Measurements from ENCODE around the gene GNAS-AS1. TPM values are rescaled to one million over a fixed set of nuclear protein-coding genes. Genes with fewer than 3 reads are reported as not detected.

GNAS-AS1 gene
- total RNA-seq, 1 experiment from 2014 or later = 6.8 TPM

DNA sequence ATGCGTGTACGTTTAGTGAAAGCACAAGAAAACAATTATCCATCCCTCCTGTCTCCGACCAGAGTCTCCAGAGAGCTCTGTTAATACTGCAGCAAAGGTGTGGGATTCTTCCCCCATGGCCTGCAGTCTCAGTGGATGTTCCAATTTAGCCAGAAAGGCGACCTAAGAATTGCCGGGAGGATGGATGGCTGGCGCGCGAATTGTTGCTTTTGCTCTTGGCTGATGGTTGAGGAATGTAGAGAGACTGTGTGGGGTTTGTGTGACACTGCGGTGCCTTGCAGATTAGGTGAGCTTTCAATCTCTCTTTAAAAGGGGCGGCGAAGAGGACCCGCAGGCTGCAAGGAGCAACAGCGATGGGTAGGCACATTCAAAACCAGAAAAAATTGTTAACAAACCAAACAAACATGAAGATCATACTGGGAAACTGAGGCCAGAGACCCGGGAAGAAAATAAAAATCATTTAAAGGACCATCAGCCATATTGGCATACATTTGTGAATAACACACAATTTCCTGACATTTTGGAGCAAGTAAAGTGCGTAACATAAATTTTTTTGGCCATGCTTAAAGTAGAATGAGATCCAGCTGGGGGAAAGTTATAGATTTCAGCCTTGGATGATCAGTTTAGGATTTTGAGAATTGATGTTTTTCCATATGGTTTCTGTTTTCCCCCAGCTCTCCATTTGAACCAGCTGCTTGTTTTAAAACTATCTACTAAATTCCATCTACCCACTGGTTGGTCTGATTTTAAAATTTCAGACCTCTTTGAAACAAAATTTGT lies 48.1 kb upstream of the GNAS-AS1 start:
- Histone ChIP-seq H3F3A (ENCODE audit: insufficient read depth, low read depth) (peaks cover 53% of the 10 kb centered on the region), H3K4me1 (replicated peaks; ENCODE audit: insufficient read depth) (peaks cover 14% of the 10 kb centered on the region), H4K20me1 (ENCODE audit: insufficient read depth) (peaks cover 92% of the 10 kb centered on the region), H3K9me2 (ENCODE audit: insufficient read depth) (no peaks in the 10 kb centered on the region), H3K27ac (no peak overlapping the region), H2AFZ (no peak overlapping the region), H3K4me2 (no peak overlapping the region), H3K27me3 (ENCODE audit: insufficient read depth, low read depth) (no peaks in the 10 kb centered on the region), H3K4me3 (no peak overlapping the region), H3K9me3 (ENCODE audit: insufficient read depth, low read depth) (no peaks in the 10 kb centered on the region), H3K79me2 (ENCODE audit: low read depth) (peaks cover 98% of the 10 kb centered on the region), H3K36me3 (ENCODE audit: low read depth) (peaks cover 74% of the 10 kb centered on the region)
- ChIA-PET CTCF (no interaction called here), POLR2A (ENCODE audit: unreplicated experiment) (no interaction called here)
- intact Hi-C loops (cut with micrococcal nuclease; ENCODE audit: unreplicated experiment) = no loop called here
- no peak for DNase-seq
- no TSS peak for BruUV-seq (replicated peaks)
- TF ChIP-seq, protein P1, sequence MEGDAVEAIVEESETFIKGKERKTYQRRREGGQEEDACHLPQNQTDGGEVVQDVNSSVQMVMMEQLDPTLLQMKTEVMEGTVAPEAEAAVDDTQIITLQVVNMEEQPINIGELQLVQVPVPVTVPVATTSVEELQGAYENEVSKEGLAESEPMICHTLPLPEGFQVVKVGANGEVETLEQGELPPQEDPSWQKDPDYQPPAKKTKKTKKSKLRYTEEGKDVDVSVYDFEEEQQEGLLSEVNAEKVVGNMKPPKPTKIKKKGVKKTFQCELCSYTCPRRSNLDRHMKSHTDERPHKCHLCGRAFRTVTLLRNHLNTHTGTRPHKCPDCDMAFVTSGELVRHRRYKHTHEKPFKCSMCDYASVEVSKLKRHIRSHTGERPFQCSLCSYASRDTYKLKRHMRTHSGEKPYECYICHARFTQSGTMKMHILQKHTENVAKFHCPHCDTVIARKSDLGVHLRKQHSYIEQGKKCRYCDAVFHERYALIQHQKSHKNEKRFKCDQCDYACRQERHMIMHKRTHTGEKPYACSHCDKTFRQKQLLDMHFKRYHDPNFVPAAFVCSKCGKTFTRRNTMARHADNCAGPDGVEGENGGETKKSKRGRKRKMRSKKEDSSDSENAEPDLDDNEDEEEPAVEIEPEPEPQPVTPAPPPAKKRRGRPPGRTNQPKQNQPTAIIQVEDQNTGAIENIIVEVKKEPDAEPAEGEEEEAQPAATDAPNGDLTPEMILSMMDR (conservative IDR thresholded peaks at IDR 0.05) = no peak
- TF ChIP-seq EZH2 (IDR thresholded peaks at IDR 0.05; ENCODE audit: low read depth) = no peak

DNA sequence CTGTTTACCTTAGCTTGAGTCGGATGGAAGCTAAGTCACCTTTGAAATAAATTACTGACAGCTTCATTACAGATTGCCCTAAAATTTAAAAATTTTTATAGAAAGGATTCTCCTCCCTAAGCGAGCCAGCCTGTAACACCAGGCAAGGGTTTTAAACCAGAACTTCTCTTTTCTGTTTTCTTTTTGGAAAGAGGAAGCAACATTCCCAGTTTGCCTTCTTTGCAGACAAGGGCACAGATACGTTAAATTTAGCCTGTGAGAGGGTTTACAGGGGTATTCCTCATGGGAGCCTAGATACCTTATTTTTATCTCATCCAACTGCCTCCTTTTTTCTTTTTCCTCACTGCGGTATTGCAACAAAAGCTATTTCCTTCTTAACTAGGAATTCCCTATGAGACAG lies 46.8 kb upstream of the GNAS-AS1 start:
- no peak for TF ChIP-seq EZH2 (IDR thresholded peaks at IDR 0.05; ENCODE audit: low read depth)
- TF ChIP-seq, protein P1 (conservative IDR thresholded peaks at IDR 0.05) = no peak
- H3K4me2 ChIP-seq = no peak overlapping the region
- BruUV-seq (replicated peaks) = no TSS peak
- H3K27ac ChIP-seq = no peak overlapping the region
- peaks cover 68% of the 10 kb centered on the region for H3K36me3 ChIP-seq (ENCODE audit: low read depth)
- no peaks in the 10 kb centered on the region for H3K9me2 ChIP-seq (ENCODE audit: insufficient read depth)
- ChIA-PET CTCF (no interaction called here), POLR2A (ENCODE audit: unreplicated experiment) (interaction anchor here (0.6 to 0.7 kb wide), 3 partner anchors 25 to 166 kb away, joined by 5 to 7 read pairs (median 5); no protein-coding TSS in a partner anchor)
- H3K9me3 ChIP-seq (ENCODE audit: insufficient read depth, low read depth) = no peaks in the 10 kb centered on the region
- H3K79me2 ChIP-seq (ENCODE audit: low read depth) = peaks cover 100% of the 10 kb centered on the region
- no peak for DNase-seq
- intact Hi-C loops (cut with micrococcal nuclease; ENCODE audit: unreplicated experiment) = no loop called here
- no peak overlapping the region for H3K4me3 ChIP-seq
- H3K4me1 ChIP-seq (replicated peaks; ENCODE audit: insufficient read depth) = peaks cover 23% of the 10 kb centered on the region
- no peak overlapping the region for H2AFZ ChIP-seq
- peaks cover 90% of the 10 kb centered on the region for H4K20me1 ChIP-seq (ENCODE audit: insufficient read depth)
- no peaks in the 10 kb centered on the region for H3K27me3 ChIP-seq (ENCODE audit: insufficient read depth, low read depth)
- peaks cover 46% of the 10 kb centered on the region for H3F3A ChIP-seq (ENCODE audit: insufficient read depth, low read depth)

DNA sequence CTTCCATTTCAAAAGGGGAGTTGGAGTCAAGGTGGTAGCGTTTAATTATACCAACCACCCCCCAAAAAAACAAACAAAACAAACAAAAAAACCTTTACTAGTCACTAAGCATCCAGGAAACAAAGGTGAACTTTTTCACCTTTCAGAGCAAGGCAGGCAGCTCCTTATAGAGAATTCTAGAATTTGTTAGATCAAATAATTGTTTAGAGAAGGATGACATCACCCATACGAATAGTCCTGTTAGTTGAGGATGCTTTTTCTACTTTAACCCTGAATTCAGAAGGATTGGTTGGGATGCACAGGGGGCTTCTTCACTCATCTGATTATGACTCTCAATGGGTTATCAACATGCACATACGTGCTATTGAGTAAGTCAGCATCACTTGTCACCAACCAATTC lies 46.1 kb upstream of the GNAS-AS1 start:
- peaks cover 98% of the 10 kb centered on the region for H3K79me2 ChIP-seq (ENCODE audit: low read depth)
- BruUV-seq (replicated peaks) = no TSS peak
- no peaks in the 10 kb centered on the region for H3K9me2 ChIP-seq (ENCODE audit: insufficient read depth)
- intact Hi-C loops (cut with micrococcal nuclease; ENCODE audit: unreplicated experiment) = no loop called here
- no peaks in the 10 kb centered on the region for H3K27me3 ChIP-seq (ENCODE audit: insufficient read depth, low read depth)
- no peak overlapping the region for H3K4me3 ChIP-seq
- CTCF ChIA-PET = no interaction called here
- peaks cover 23% of the 10 kb centered on the region for H3K4me1 ChIP-seq (replicated peaks; ENCODE audit: insufficient read depth)
- POLR2A ChIA-PET (ENCODE audit: unreplicated experiment) = no interaction called here
- no peak overlapping the region for H3K4me2 ChIP-seq
- H3F3A ChIP-seq (ENCODE audit: insufficient read depth, low read depth) = peaks cover 41% of the 10 kb centered on the region
- H3K9me3 ChIP-seq (ENCODE audit: insufficient read depth, low read depth) = no peaks in the 10 kb centered on the region
- no peak overlapping the region for H2AFZ ChIP-seq
- H3K27ac ChIP-seq = no peak overlapping the region
- no peak for DNase-seq
- H3K36me3 ChIP-seq (ENCODE audit: low read depth) = peaks cover 64% of the 10 kb centered on the region
- no peak for TF ChIP-seq EZH2 (IDR thresholded peaks at IDR 0.05; ENCODE audit: low read depth)
- TF ChIP-seq, protein P1 (conservative IDR thresholded peaks at IDR 0.05) = no peak
- H4K20me1 ChIP-seq (ENCODE audit: insufficient read depth) = peaks cover 83% of the 10 kb centered on the region
